HUDEP-2 (cell line): ENCODE results near the gene CTDSPL2.
"Not testable (repeated sequence)": the region's sequence is repeated elsewhere in the genome, so short reads cannot be mapped to it uniquely, and the experiment has no call there.

ENCODE experiments used
- DNase-seq, 76 experiments: peaks; one replicate each; lab custom pipeline; 2025; ENCODE audit not compliant: unreplicated experiment in 76 of 76; lab: John Stamatoyannopoulos, UW

CTDSPL2 gene

DNA sequence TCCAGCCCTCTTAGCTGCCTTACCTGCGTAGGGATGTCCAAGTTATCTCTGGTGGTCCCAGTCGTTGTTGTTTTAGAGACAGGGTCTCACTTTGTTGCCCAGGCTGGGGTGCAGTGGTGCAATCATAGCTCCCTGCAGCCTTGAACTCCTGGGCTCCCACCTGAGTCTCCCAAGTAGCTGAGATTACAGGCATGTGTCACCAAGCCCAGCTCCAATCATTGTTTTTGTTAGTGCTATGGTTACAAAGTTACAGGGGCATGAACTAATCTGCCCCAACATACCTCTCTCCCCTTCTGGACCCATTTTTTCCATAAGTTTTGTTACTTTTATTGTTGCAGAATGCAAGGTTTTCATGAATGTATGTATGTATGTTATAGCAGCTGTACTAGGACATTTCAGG lies 54.7 kb downstream of the CTDSPL2 start:
- no peak for DNase-seq

DNA sequence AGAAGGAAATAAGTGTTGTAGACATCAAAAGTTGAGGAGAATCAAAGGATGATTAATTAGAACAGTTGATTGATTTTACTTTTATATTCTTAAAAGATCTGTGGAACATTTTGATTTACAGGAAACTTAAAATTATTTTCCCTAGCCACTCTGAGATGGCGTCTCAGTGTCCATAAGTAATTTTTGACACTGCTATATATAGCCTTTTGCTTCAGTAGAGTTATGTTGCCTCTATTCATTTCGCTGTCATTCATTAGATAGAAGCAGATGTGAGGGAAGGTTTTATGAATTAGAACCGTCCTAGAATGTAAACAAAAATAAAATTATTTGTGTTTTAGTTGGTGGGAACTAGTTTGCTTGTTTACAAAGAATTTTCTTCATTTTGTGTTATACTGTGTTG lies 58.5 kb downstream of the CTDSPL2 start:
- DNase-seq, result no peak

GRCh38 chr15:44489464-44489863 lies 62.0 kb downstream of the CTDSPL2 start:
- DNase-seq, result no peak

- DNase-seq, result no peak
Observed at GRCh38 chr15:44490622-44491021, 63.2 kb downstream of the CTDSPL2 start.

GRCh38 chr15:44492040-44492439 lies 64.6 kb downstream of the CTDSPL2 start:
- no peak for DNase-seq

- DNase-seq, result no peak
Observed at GRCh38 chr15:44492672-44493071, 65.2 kb downstream of the CTDSPL2 start.

- DNase-seq, result no peak
Observed at GRCh38 chr15:44495562-44495961, 68.1 kb downstream of the CTDSPL2 start.

GRCh38 chr15:44500555-44500954 lies 73.1 kb downstream of the CTDSPL2 start:
- DNase-seq, result no peak

DNA sequence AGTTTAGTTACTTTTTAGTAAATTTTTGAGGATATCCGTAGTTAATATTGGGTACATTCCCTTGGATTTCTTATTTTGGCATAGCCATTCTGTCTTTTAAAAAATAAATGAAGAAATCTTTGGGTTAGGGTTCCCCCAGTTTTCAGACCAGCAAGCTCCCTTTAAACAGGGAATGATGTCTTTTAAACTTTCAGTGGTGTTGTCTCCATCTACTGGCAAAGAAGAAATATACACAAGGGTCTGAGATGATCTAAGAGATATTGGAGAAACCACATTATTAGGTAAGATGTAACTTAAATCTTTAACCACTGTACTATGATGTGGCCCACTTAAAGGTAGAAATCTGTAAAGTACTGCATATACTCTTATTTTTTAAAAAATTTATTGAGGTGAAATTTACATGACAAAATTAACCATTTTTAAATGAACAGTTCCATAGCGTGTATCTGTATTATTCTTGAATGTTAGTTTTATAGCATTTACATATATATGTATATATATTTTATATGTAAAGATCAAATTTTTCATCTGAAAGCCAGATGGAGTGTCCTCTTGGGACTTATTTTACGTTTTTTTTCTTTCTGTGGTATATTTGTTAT lies 74.4 kb downstream of the CTDSPL2 start:
- DNase-seq, result peak in 10 of 76 experiments; percentile 2 to 27 (median 12)

DNA sequence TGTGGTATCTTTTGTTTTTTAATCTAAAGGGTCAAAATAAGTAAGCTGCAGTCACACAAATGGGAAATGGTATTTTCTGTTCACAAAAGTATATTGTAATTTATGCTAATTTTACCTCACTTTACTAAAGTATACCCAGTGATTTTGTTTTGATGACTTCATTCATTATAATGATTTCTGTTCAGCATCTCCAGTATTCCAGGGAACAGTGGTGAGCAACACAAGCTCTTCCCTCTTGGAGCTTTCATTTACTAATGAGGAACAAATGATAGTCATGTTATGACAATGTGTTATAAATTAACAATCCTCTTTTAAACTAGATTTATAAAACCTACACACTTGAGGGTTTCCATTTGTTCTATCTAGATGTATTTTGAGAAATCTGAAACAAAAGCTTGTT lies 89.0 kb downstream of the CTDSPL2 start:
- DNase-seq, result no peak

DNA sequence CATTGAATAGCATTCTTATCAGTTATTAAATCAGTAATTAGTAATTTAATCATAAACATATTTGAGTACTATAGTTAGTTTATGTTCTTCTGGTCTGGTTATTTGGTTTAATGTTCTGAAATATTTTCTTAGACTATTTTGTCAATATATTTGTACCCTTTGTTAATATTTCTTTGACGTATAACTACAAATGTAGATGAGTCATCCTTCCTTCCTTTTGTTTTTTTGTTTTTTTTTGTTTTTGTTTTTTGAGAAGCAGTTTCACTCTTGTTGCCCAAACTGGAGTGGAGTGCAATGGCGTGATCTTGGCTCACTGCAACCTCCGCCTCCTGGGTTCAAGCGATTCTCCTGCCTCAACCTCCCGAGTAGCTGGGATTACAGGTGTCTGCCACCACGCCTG lies 92.1 kb downstream of the CTDSPL2 start:
- no peak for DNase-seq

GRCh38 chr15:44525018-44525417 lies 97.6 kb downstream of the CTDSPL2 start:
- no peak for DNase-seq

DNA sequence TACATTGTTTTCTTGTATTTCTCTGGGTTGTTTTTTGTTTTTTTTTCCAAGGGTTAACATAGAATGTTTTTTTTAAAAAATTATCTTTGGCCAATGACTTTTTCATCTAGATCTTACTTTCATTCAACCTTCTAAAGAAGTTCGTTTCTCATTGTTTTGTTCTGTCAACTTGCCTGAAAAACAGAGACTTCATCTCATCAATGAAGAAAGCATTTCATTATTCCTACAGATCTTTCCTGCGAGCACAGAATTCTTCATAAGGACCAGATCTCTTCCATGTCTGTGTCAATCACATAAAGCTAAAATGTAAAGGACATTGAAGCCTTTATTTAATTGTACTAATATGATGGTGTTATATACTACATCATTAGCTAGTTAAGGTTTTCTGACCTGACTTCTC lies 99.8 kb downstream of the CTDSPL2 start:
- no peak for DNase-seq

- no peak for DNase-seq
Observed at GRCh38 chr15:44529864-44530604, 102.6 kb downstream of the CTDSPL2 start.

DNA sequence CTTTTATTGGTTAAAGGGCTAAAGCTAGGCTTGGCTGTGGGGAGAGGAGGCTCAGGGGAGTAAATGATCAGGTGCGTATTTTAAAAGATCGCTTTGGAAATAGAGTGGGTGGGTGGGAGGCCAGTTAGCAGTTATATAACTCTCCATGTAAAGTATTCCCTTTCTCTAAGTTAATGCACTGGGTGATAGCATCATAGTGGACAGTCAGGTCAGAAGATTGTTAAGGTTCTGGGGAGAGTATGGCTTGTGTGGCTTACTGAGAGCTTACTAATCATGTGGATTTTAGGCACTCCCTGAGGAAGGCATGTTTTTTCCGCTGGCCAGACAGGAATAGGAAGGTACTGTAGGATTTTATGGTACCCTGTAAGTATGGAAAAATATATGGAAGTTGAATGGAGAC lies 103.2 kb downstream of the CTDSPL2 start:
- no peak for DNase-seq

- DNase-seq, result not testable (repeated sequence)
Observed at GRCh38 chr15:44532275-44532674, 104.8 kb downstream of the CTDSPL2 start.

GRCh38 chr15:44532689-44533088 lies 105.3 kb downstream of the CTDSPL2 start:
- no peak for DNase-seq

DNA sequence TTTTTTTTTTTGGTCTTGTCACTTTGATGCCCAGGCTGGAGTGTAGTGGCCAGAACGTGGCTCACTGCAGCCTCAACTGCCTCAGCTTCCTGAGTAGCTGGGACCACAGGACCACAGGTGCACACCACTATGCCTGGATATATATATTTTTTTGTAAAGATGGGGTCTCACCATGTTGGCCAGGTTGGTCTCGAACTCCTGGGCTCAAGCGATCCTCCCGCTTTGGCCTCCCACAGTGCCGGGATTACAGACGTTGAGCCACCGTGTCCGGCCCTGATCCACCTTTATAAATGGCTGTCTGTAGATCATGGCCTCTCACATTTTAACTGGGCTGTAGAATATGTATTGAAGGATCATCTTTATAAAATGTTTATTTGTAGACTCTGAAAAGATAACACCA lies 107.7 kb downstream of the CTDSPL2 start:
- no peak for DNase-seq

GRCh38 chr15:44535523-44536301 lies 108.3 kb downstream of the CTDSPL2 start:
- peak in 5 of 76 experiments; percentile 3 to 40 (median 30) for DNase-seq

DNA sequence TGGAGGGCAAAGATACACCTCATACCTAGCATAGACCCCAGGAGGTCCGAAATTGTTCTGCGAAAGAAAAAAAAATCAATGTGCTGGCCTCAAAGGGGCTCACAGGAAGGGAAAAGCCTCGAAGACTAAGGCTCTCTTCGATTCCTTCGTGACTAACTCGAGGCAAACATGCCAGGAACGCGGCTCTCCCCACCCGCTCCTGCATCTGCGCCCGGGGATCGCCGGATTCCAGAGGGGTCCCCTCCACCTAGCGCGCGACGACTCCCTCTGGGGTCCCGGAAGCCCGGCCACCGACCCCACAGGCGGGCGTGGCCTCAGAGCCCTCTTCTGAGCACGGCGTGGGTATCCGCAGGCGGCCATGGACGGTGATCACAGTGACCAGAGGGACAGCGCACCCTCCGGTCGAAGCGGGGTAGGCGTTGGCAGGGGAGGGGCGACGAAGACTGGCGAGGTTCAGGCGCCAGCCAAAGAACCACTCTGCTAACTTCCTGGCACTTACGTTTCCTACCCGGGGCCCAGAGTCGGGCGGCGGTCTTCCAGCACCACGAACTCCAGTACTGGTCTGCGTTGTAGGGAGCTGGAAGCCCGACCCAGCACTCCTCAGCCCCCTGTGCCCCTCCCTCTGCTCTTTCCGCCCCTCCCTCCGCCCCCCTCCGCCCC lies 109.0 kb downstream of the CTDSPL2 start:
- peak in 67 of 76 experiments; percentile 41 to 90 (median 78) for DNase-seq
